ENCODE results near the gene TMEM223.
"Not testable (repeated sequence)": the region's sequence is repeated elsewhere in the genome, so short reads cannot be mapped to it uniquely, and the experiment has no call there.

TMEM223 gene, protein sequence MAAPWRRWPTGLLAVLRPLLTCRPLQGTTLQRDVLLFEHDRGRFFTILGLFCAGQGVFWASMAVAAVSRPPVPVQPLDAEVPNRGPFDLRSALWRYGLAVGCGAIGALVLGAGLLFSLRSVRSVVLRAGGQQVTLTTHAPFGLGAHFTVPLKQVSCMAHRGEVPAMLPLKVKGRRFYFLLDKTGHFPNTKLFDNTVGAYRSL

DNA sequence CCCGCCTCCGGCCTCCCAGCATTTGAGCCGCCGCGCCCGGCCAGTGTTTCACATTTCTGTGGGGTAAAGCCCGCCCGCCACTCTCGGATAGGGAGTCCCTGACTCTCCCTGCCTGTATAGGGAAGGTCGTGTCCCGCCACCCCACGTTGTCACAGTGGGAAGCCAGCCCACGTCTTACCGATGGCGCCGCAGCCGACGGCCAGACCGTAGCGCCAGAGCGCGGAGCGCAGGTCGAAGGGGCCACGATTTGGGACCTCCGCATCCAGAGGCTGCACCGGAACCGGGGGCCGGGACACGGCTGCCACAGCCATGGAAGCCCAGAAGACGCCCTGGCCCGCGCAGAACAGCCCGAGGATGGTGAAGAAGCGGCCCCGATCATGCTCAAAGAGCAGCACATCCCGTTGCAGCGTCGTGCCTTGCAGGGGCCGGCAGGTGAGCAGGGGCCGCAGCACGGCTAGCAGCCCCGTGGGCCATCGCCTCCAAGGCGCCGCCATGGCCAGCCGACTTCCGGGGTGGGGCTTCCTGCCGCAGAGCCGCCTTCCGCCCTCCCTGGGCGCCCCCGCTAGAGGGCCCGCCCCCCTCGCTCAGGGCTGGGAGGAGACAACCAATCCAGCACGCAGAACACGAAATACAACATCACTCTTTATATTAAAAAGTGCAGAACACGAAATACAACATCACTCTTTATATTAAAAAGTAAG lies at the start of gene TMEM223:
Gene TMEM223, minus strand, starts transcription at position 506 of the 701 bp plus-strand sequence. Its CDS starts 12 bp downstream, at position 494.
- Histone ChIP-seq H3K4me3 (ENCODE audit: low read depth, low read length) (peak within 1 kb of the TSS; percentile 95), H3K9me3 (ENCODE audit: control insufficient read depth, insufficient read depth, low read length) (no peaks in the 10 kb centered on the region), H3K27me3 (ENCODE audit: control insufficient read depth, insufficient read depth, low read length) (no peaks in the 10 kb centered on the region), H3K36me3 (ENCODE audit: control insufficient read depth, insufficient read depth, low read length) (peaks cover 43% of the 10 kb centered on the region), H3K9ac (ENCODE audit: low read depth, low read length) (peak within 1 kb of the TSS; percentile 94), H3K4me1 (ENCODE audit: control insufficient read depth, insufficient read depth, low read length) (peaks cover 4% of the 10 kb centered on the region)

DNA sequence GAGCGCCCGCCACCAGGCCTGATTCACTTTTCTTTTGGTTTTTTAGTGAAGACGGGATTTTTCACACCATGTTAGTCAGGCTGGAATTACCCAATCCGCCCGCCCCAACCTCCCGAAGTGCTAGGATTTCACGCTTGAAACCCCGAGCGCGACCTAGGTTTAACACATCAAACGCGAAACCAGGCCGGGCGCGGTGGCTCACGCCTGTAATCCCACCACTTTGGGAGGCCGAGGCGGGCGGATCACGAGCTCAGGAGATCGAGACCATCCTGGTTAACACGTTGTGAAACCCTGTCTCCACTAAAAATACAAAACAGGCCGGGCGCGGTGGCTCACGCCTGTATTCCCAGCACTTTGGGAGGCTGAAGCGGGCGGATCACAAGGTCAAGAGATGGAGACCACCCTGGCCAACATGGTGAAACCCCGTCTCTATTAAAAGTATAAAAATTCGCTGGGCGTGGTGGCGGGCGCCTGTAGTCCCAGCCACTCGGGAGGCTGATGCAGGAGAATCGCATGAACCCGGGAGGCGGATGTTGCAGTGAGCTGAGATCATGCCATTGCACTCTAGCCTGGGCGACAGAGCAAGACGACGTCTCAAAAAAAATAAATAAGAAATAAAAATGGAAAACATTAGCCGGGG lies 49.0 kb upstream of the TMEM223 start:
- Histone ChIP-seq H3K9ac (ENCODE audit: low read depth, low read length) (peak overlapping the region; percentile 71), H3K4me3 (ENCODE audit: low read depth, low read length) (peak overlapping the region; percentile 99)
- not testable (repeated sequence) for H3K9me3 ChIP-seq (ENCODE audit: control insufficient read depth, insufficient read depth, low read length); H3K4me1 ChIP-seq (ENCODE audit: control insufficient read depth, insufficient read depth, low read length); H3K36me3 ChIP-seq (ENCODE audit: control insufficient read depth, insufficient read depth, low read length); H3K27me3 ChIP-seq (ENCODE audit: control insufficient read depth, insufficient read depth, low read length)

DNA sequence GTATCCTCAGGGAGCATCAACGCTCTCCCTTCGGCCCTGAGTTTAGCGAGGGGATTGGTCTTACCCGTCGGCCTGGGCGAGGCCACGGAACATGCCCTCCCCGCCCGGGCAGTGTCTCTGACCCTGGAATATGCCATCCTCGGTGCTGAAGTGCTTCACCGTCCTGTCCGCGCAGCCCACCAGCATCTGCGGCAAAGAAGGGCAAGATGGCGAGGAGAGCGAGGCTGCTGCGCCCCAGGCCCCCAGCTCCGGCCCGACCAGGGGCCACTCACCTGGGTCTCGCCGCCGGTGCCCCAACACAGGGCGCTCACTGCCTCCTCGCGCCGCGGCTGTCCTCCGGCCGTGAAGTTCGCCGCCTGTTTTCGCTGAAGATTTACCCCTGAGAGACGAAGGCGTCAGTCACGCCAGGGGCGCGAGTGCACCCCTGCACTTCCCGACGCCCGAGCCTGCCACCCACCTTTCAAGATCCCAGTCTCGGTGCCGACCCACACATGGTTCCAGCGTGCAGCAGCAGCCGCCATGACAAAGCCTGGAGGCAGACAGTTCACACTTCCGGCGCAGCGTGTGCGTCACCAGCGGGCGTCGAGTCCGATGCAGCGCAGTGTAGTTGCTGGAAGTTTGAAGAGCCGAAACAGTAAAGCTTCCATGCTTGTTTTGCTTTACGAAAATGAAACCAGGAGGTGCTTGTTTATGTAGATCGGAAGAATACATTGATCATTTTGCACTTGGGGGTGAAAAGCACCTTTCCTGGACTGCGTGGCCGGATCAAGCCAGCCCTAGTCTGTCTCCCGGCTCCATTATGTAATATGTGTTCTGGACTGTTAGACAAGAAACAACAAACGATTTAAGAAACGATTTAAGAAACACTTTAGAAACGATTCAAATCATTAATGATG lies 47.5 kb upstream of the TMEM223 start, which contains the start of gene WDR74:
Gene WDR74, minus strand, starts transcription at position 541 of the 896 bp plus-strand sequence. Its CDS starts 20 bp downstream, at position 521.
- no peaks in the 10 kb centered on the region for H3K9me3 ChIP-seq (ENCODE audit: control insufficient read depth, insufficient read depth, low read length)
- no peaks in the 10 kb centered on the region for H3K4me1 ChIP-seq (ENCODE audit: control insufficient read depth, insufficient read depth, low read length)
- H3K4me3 ChIP-seq (ENCODE audit: low read depth, low read length), result peak within 1 kb of the TSS; percentile 99
- peaks cover 19% of the 10 kb centered on the region for H3K36me3 ChIP-seq (ENCODE audit: control insufficient read depth, insufficient read depth, low read length)
- H3K27me3 ChIP-seq (ENCODE audit: control insufficient read depth, insufficient read depth, low read length), result no peaks in the 10 kb centered on the region
- H3K9ac ChIP-seq (ENCODE audit: low read depth, low read length), result peak within 1 kb of the TSS; percentile 90

DNA sequence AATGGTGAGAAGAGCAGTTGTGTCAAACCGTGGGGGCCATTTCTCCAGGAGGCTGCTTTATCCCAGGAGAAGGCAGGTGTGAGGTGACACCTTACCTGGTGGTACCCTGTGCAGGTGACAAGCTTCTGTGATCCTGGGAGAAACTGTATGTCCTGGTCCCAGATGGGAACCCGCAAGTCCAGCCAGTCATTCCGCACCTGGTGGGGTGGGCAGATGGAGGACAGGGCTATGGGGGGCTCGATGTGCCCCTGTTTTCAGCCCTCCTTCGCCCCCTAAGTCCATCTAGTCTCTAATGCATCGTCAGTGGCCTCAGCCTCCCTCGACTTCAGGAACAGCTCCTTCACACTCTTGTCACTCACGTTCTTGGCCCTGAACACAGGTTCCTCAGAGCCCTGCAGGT lies 43.5 kb upstream of the TMEM223 start:
- H3K27me3 ChIP-seq (ENCODE audit: control insufficient read depth, insufficient read depth, low read length), result no peaks in the 10 kb centered on the region
- peaks cover 22% of the 10 kb centered on the region for H3K36me3 ChIP-seq (ENCODE audit: control insufficient read depth, insufficient read depth, low read length)
- H3K9me3 ChIP-seq (ENCODE audit: control insufficient read depth, insufficient read depth, low read length), result no peaks in the 10 kb centered on the region
- H3K4me1 ChIP-seq (ENCODE audit: control insufficient read depth, insufficient read depth, low read length), result peaks cover 4% of the 10 kb centered on the region
- H3K9ac ChIP-seq (ENCODE audit: low read depth, low read length), result no peak overlapping the region
- no peak overlapping the region for H3K4me3 ChIP-seq (ENCODE audit: low read depth, low read length)

DNA sequence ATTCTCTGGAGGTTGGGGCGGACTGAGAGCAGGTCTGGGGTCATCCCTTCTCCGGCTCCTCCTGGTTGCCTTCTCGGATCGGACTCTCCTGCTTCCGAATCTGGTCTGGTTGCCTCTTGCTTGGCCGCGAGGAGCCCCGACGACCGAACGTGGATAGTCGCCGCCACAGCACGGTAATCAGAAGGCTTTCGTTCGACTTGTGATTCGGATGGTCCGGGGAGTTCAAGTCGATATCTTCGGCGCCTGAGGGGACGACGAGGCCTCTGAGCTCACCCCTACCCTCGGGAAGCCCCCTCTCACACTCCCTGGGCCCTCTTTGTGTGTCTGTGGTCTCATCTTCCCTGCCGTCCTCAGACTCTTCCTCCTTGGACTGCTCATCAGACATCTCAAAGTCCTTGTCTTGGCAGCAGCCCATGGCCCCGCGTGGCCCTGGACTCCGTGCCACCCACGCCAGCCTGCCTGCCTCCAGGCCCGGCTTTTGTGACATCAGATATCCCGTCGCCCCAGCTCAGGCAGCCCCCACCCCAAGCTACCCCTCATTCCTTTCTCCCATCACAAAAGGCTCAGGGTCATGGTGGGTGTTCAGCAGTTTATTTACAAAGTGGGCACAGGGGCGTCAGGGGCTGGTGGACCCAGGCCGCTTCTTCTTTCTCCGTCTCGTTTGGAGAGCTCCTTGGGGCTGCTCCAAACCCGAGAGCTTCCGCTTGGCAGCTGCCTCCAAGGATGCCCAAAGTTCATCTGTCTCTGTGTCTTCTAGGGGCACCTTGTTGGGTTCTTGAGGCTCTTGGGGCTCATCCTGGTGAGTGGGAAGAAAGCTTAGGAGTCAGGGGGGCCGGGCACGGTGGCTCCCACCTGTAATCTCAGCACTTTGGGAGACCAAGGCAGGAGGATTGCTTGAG lies 40.8 kb upstream of the TMEM223 start, which contains the start of gene TEX54:
Gene TEX54, minus strand, starts transcription at position 506 of the 899 bp plus-strand sequence.
- no peaks in the 10 kb centered on the region for H3K9me3 ChIP-seq (ENCODE audit: control insufficient read depth, insufficient read depth, low read length)
- peak within 1 kb of the TSS; percentile 92 for H3K9ac ChIP-seq (ENCODE audit: low read depth, low read length)
- H3K27me3 ChIP-seq (ENCODE audit: control insufficient read depth, insufficient read depth, low read length), result no peaks in the 10 kb centered on the region
- peak within 1 kb of the TSS; percentile 92 for H3K4me3 ChIP-seq (ENCODE audit: low read depth, low read length)
- H3K4me1 ChIP-seq (ENCODE audit: control insufficient read depth, insufficient read depth, low read length), result peaks cover 6% of the 10 kb centered on the region
- peaks cover 23% of the 10 kb centered on the region for H3K36me3 ChIP-seq (ENCODE audit: control insufficient read depth, insufficient read depth, low read length)

DNA sequence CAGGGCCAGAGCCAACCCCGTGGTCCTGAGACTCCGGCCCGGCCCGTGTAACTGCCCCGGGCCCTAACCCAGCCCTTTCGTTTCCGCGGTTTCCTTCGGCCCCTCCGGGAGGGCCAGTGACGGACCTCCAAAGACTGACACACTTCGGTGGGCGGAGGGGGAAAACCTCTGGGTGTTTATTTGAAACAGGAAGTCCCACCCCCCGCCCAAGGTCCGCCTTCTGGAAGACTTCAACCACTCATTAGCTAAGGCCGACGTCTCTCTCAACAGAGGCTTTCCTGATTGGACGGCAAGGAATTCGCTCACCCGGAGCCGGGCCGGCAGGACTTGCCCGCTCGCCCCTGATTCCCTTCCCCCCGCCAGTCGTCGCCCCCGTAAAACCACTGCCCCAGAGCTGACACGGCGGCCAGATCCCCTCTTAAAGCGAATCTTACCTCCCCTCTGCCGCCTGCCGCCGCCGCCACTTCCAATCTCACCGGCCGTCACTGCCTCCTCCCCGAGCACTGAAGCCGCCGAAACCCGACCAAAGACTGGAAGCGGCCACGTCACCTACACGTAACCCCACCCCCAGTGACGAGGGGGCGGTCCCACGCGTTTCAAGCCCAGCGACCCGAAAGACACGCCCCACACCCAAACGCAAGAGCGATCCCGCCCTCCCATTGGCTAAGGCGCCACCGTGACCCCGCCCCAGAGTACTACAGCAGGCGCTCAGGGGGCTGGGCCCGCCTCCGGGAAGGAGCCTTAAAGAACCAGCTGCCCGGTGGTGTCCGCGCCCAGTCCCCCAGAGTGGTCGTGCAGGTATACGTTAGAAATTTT lies 39.9 kb upstream of the TMEM223 start, which contains the start of gene STX5:
Gene STX5, minus strand, starts transcription at position 532 of the 816 bp plus-strand sequence. CDS start 808 bp downstream, outside the sequence.
- Histone ChIP-seq H3K9me3 (ENCODE audit: control insufficient read depth, insufficient read depth, low read length) (no peaks in the 10 kb centered on the region), H3K36me3 (ENCODE audit: control insufficient read depth, insufficient read depth, low read length) (peaks cover 27% of the 10 kb centered on the region), H3K9ac (ENCODE audit: low read depth, low read length) (peak within 1 kb of the TSS; percentile 92), H3K4me1 (ENCODE audit: control insufficient read depth, insufficient read depth, low read length) (peaks cover 6% of the 10 kb centered on the region), H3K4me3 (ENCODE audit: low read depth, low read length) (peak within 1 kb of the TSS; percentile 92), H3K27me3 (ENCODE audit: control insufficient read depth, insufficient read depth, low read length) (no peaks in the 10 kb centered on the region)

DNA sequence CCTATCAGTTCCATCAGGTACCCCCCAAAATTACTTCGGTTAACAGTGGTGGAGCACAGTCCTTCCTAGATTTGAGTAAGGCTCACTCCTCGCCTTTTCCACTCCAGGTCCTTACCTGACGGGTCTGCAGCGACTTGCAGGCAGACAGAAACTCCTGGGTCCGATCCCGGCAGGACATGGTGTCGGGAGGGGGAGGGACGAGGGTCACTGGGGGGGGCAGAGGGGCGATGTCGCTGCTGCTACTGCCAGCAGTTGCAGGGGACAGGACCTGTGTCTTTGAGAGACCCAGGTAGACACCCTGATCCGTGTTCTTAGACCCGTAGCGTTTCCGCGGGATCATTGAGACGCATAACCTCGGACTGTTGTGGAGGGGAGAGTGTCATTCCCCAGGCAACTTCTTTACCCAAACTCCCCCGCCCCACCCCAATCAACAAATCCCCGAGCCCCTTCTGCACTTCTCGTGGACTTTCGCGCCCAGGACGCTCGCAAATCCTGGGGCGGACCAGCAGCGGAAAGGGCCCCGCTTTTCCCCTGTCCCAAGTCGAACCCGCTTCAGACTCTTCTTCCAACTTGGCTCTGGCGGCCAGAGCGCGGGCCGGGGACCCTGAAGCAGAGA lies 39.2 kb upstream of the TMEM223 start:
- Histone ChIP-seq H3K27me3 (ENCODE audit: control insufficient read depth, insufficient read depth, low read length) (no peaks in the 10 kb centered on the region), H3K4me1 (ENCODE audit: control insufficient read depth, insufficient read depth, low read length) (peaks cover 6% of the 10 kb centered on the region), H3K36me3 (ENCODE audit: control insufficient read depth, insufficient read depth, low read length) (peaks cover 24% of the 10 kb centered on the region), H3K9ac (ENCODE audit: low read depth, low read length) (peak overlapping the region; percentile 87), H3K4me3 (ENCODE audit: low read depth, low read length) (peak overlapping the region; percentile 92), H3K9me3 (ENCODE audit: control insufficient read depth, insufficient read depth, low read length) (no peaks in the 10 kb centered on the region)

DNA sequence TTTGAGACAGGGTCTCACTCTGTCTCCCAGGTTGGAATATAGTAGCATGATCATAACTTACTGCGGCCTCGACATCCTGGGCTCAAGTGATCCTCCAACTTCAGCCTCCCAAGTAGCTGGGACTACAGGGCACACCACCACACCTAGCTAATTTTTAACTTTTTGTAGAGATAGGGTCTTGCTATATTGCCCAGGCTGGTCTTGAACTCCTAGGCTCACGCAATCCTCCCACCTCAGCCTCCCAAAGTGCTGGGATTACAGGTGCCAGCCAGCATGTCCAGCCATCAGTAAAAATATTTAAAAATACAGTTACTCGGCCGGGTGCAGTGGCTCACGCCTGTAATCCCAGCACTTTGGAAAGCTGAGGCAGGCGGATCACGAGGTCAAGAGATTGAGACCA lies 36.3 kb upstream of the TMEM223 start:
- H3K9ac ChIP-seq (ENCODE audit: low read depth, low read length); H3K4me1 ChIP-seq (ENCODE audit: control insufficient read depth, insufficient read depth, low read length); H3K4me3 ChIP-seq (ENCODE audit: low read depth, low read length); H3K9me3 ChIP-seq (ENCODE audit: control insufficient read depth, insufficient read depth, low read length); H3K27me3 ChIP-seq (ENCODE audit: control insufficient read depth, insufficient read depth, low read length): not testable (repeated sequence)
- peaks cover 26% of the 10 kb centered on the region for H3K36me3 ChIP-seq (ENCODE audit: control insufficient read depth, insufficient read depth, low read length)

DNA sequence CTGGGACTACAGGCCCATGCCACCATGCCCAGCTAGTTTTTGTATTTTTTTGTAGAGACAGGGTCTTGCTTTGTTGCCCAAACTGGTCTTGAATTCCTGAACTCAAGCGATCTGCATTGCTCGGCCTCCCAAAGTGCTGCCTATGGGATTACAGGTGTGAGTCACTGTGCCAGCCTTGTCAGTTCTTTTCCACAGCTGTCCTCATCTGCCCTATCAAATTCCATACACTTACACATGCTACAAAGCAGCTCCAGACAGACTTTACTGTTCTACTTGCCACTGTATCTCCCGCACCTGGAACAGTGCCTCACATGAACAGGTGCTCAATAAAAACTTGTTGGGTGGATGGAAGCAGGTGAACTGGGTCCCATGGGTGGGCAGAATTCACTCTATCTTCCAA lies 31.9 kb upstream of the TMEM223 start:
- H3K9ac ChIP-seq (ENCODE audit: low read depth, low read length), result no peak overlapping the region
- peaks cover 36% of the 10 kb centered on the region for H3K36me3 ChIP-seq (ENCODE audit: control insufficient read depth, insufficient read depth, low read length)
- H3K4me3 ChIP-seq (ENCODE audit: low read depth, low read length), result no peak overlapping the region
- H3K9me3 ChIP-seq (ENCODE audit: control insufficient read depth, insufficient read depth, low read length), result no peaks in the 10 kb centered on the region
- H3K4me1 ChIP-seq (ENCODE audit: control insufficient read depth, insufficient read depth, low read length), result no peaks in the 10 kb centered on the region
- H3K27me3 ChIP-seq (ENCODE audit: control insufficient read depth, insufficient read depth, low read length), result no peaks in the 10 kb centered on the region

DNA sequence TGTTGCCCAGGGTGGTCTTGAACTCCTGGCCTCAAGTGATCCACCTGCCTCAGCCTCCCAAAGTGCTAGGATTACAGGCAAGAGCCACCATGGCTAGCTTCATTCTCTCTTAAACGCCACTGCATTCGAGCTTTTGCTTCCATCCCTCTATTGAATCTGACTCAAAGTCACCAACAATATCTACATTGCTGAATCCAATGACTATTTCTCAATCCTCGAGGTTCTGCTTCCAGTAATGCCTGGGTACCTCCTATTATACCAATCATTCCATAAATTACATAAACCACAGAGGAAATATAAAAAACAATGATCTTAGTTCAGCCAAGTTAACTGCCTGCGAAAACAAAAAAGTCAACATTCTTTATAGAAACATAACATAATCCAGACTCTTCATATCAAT lies 25.3 kb upstream of the TMEM223 start:
- Histone ChIP-seq H3K4me1 (ENCODE audit: control insufficient read depth, insufficient read depth, low read length) (no peaks in the 10 kb centered on the region), H3K36me3 (ENCODE audit: control insufficient read depth, insufficient read depth, low read length) (peaks cover 10% of the 10 kb centered on the region), H3K27me3 (ENCODE audit: control insufficient read depth, insufficient read depth, low read length) (no peaks in the 10 kb centered on the region), H3K9me3 (ENCODE audit: control insufficient read depth, insufficient read depth, low read length) (no peaks in the 10 kb centered on the region), H3K4me3 (ENCODE audit: low read depth, low read length) (no peak overlapping the region), H3K9ac (ENCODE audit: low read depth, low read length) (no peak overlapping the region)
